MCF 10A (cell line): ENCODE measurements around the gene RAB11FIP2. TPM values are rescaled to one million over a fixed set of nuclear protein-coding genes. Genes with fewer than 3 reads are reported as not detected.
A peak's percentile ranks its signal among the peaks of the same experiment; 100 is the strongest.

Source experiments
- BruUV-seq: library from RNA; stranded (reverse); fragments of 400-500 nt; replicated peaks from 2 replicates; lab custom pipeline; 2021; lab: Mats Ljungman, UMichigan
- CTCF ChIA-PET: fragments of 300-600 bp; sonication (Branson Sonifier 250); formaldehyde crosslinking; extraction: SDS; loops from one replicate; lab custom pipeline; 2021; ENCODE audit warnings: antibody characterized with exemption, inconsistent platforms; lab: Yijun Ruan, JAX
- POLR2A ChIA-PET: fragments of 300-600, 350-650 bp; sonication (Branson Sonifier 250); formaldehyde crosslinking; extraction: SDS; loops from one replicate; lab custom pipeline; 2020; ENCODE audit warnings: antibody characterized with exemption, inconsistent platforms; lab: Yijun Ruan, JAX
- DNase-seq: peaks from one replicate; pipeline ENCODE4 v3.0.0-alpha.2; 2018; ENCODE audit not compliant: unreplicated experiment
- H3K27ac Mint-ChIP-seq: one replicate; pipeline ENCODE4 v1.8.0; 2022; ENCODE audit warnings: mild to moderate bottlenecking, low read depth, mixed read lengths; ENCODE audit not compliant: unreplicated experiment
- H3K27me3 Mint-ChIP-seq: one replicate; pipeline ENCODE4 v1.8.0; 2022; ENCODE audit warnings: mixed read lengths; ENCODE audit not compliant: insufficient read depth, unreplicated experiment
- H3K36me3 Mint-ChIP-seq: one replicate; pipeline ENCODE4 v1.8.0; 2022; ENCODE audit warnings: mild to moderate bottlenecking, moderate library complexity, mixed read lengths; ENCODE audit not compliant: insufficient read depth, unreplicated experiment
- H3K4me1 Mint-ChIP-seq: one replicate; pipeline ENCODE4 v1.8.0; 2022; ENCODE audit warnings: mixed read lengths; ENCODE audit not compliant: insufficient read depth, unreplicated experiment
- H3K4me3 Mint-ChIP-seq: one replicate; pipeline ENCODE4 v1.8.0; 2022; ENCODE audit warnings: mild to moderate bottlenecking, moderate library complexity, mixed read lengths; ENCODE audit not compliant: unreplicated experiment
- H3K9me3 Mint-ChIP-seq: one replicate; pipeline ENCODE4 v1.8.0; 2022; ENCODE audit warnings: mixed read lengths; ENCODE audit not compliant: unreplicated experiment
- intact Hi-C: fragments of 100-400 bp; cut with micrococcal nuclease; formaldehyde crosslinking; loops from 2 replicates; pipeline ENCODE4 v1.14.1; 2022
- total RNA-seq: library from RNA; stranded (reverse); gene quantifications from 2 replicates; pipeline ENCODE4 v1.2.3, GENCODE V29; 2022
- TF ChIP-seq, protein P1 (sequence below): fragments of 200-600 bp; IDR thresholded peaks from one replicate; pipeline ENCODE4 v1.8.0; 2022; ENCODE audit warnings: antibody characterized with exemption, mild to moderate bottlenecking; ENCODE audit not compliant: unreplicated experiment

Gene RAB11FIP2
- total RNA-seq, 1 experiment from 2014 or later = 23.9 TPM

DNA sequence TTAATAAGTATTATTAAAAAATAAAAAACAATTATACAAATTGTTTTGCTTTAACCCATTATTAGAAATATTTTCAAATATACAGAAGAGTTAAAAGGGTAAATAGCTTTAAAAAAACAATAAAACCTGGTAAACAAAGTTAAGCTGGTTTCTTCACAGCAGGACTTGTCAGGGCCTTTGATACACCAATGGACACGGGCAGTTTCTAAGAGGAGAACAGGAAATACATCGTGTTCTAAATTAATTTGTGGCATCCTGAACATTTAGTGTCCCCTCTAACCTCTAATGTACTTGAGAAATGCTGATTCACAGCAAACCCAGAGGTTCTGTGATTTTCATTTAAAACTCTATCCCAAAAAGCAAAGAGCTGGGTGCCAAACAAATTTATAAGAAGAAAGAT, 80.8 kb downstream of the RAB11FIP2 start:
- POLR2A ChIA-PET = no interaction called here
- intact Hi-C loops = no loop called here

DNA sequence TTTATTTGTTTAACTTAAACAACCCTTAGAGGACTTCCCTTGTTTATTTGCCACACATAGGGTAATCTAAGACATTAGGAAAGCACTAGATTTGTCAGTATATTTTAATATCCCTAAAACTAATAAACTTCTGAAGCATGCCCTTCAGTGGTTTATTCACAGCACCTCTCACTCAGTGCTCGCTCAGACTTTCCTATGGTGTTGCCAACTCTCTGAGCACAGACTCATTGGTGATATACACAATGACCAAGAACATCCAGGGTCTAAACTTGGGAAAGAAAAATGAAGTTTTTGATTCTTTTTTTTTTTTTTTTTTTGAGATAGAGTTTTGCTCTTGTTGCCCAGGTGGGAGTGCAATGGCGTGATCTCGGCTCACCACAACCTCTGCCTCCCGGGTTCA, 82.2 kb downstream of the RAB11FIP2 start:
- intact Hi-C loops = no loop called here
- TF ChIP-seq, protein P1, sequence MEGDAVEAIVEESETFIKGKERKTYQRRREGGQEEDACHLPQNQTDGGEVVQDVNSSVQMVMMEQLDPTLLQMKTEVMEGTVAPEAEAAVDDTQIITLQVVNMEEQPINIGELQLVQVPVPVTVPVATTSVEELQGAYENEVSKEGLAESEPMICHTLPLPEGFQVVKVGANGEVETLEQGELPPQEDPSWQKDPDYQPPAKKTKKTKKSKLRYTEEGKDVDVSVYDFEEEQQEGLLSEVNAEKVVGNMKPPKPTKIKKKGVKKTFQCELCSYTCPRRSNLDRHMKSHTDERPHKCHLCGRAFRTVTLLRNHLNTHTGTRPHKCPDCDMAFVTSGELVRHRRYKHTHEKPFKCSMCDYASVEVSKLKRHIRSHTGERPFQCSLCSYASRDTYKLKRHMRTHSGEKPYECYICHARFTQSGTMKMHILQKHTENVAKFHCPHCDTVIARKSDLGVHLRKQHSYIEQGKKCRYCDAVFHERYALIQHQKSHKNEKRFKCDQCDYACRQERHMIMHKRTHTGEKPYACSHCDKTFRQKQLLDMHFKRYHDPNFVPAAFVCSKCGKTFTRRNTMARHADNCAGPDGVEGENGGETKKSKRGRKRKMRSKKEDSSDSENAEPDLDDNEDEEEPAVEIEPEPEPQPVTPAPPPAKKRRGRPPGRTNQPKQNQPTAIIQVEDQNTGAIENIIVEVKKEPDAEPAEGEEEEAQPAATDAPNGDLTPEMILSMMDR = no peak
- no peaks in the 10 kb centered on the region for H3K9me3 Mint-ChIP-seq
- H3K27ac Mint-ChIP-seq = no peak overlapping the region
- H3K4me1 Mint-ChIP-seq = no peaks in the 10 kb centered on the region
- no peak for DNase-seq
- H3K4me3 Mint-ChIP-seq = no peak overlapping the region
- ChIA-PET POLR2A (no interaction called here), CTCF (no interaction called here)
- no peaks in the 10 kb centered on the region for H3K27me3 Mint-ChIP-seq
- H3K36me3 Mint-ChIP-seq = no peaks in the 10 kb centered on the region
- no TSS peak for BruUV-seq

More for the DNA sequence above, 80.8 kb downstream of the RAB11FIP2 start:
- TF ChIP-seq, protein P1 = no peak
- H3K27me3 Mint-ChIP-seq = no peaks in the 10 kb centered on the region
- H3K36me3 Mint-ChIP-seq = no peaks in the 10 kb centered on the region
- no peak overlapping the region for H3K4me3 Mint-ChIP-seq
- no TSS peak for BruUV-seq
- no peak for DNase-seq
- no peaks in the 10 kb centered on the region for H3K4me1 Mint-ChIP-seq
- CTCF ChIA-PET = no interaction called here
- no peak overlapping the region for H3K27ac Mint-ChIP-seq
- no peaks in the 10 kb centered on the region for H3K9me3 Mint-ChIP-seq

DNA sequence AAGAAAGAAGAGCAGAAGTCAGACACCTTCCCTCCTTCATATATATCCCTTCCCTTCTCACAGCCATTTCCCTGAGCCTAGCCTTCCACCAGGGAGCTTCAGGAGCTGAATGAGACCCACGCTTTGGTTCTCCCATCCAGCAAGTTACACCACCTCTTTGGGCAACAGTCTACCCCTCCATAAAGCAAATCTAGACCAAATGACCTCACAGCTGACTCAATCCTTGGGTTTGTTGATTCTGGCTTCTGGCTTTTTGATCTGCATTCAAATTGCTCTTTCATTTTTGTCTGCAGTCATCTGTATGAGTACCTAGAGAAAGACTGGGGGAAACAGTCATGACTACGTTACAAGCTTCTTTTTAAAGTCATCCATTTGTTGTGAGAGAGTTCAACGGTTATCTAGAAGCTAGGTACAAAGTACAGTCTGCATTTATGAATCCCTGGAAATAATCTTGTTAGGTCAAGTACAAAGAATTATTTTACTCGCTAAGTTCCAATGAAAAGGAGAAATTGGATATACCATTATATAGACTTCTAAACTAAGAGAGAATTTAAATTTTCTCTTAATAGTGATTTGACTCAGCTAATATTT, 86.3 kb downstream of the RAB11FIP2 start:
- H3K27ac Mint-ChIP-seq = no peak overlapping the region
- no TSS peak for BruUV-seq
- no peak overlapping the region for H3K4me3 Mint-ChIP-seq
- DNase-seq = peak; percentile 8
- ChIA-PET CTCF (interaction anchor here (0.6 kb wide), 1 partner anchor 117 kb away, joined by 3 read pairs; no protein-coding TSS in a partner anchor), POLR2A (no interaction called here)
- no peaks in the 10 kb centered on the region for H3K27me3 Mint-ChIP-seq
- no peaks in the 10 kb centered on the region for H3K36me3 Mint-ChIP-seq
- peaks cover 3% of the 10 kb centered on the region for H3K4me1 Mint-ChIP-seq
- H3K9me3 Mint-ChIP-seq = no peaks in the 10 kb centered on the region
- TF ChIP-seq, protein P1 = no peak
- intact Hi-C loops = no loop called here

DNA sequence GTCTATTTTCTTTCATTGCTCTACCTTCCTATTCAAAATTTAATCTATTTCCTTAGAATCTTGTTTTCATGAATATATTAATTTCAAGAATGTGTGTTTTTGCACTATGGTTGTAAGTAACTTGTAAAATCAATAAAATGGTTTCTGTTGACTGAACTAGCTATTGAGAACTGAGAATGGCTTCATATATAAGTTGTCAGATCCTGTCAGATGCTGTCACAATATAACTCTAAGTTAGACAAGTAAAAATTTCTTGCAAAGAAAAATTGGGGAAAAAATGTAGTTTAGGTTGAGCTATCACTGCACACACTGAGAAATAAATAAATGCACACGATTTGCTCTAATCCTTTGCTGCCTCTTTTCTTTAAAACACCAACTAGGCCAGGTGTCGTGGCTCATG, 89.8 kb downstream of the RAB11FIP2 start:
- BruUV-seq = no TSS peak
- CTCF ChIA-PET = interaction anchor here (0.7 kb wide), 2 partner anchors 142 to 153 kb away, joined by 3 read pairs; no protein-coding TSS in a partner anchor
- POLR2A ChIA-PET = no interaction called here
- no peak overlapping the region for H3K27ac Mint-ChIP-seq
- intact Hi-C loops = no loop called here
- H3K4me3 Mint-ChIP-seq = no peak overlapping the region
- H3K36me3 Mint-ChIP-seq = no peaks in the 10 kb centered on the region
- no peak for DNase-seq
- no peaks in the 10 kb centered on the region for H3K27me3 Mint-ChIP-seq
- peaks cover 6% of the 10 kb centered on the region for H3K4me1 Mint-ChIP-seq
- TF ChIP-seq, protein P1 = no peak
- no peaks in the 10 kb centered on the region for H3K9me3 Mint-ChIP-seq
